Limb (tissue), 2 donors: ENCODE results near the gene MEX3D.

Experiments
- DNase-seq, 2 donors: peaks; one replicate each; pipeline ENCODE4 v3.0.0-alpha.2; 2016; ENCODE audit errors: extremely low spot score in 2 of 2

The MEX3D gene

GRCh38 chr19:1568320-1569019, at the start of gene MEX3D:
Gene MEX3D, minus strand, starts transcription at chr19:1568325. Its CDS starts 267 bp downstream, at chr19:1568058.
- DNase-seq: peak; percentile 49 to 88

DNA sequence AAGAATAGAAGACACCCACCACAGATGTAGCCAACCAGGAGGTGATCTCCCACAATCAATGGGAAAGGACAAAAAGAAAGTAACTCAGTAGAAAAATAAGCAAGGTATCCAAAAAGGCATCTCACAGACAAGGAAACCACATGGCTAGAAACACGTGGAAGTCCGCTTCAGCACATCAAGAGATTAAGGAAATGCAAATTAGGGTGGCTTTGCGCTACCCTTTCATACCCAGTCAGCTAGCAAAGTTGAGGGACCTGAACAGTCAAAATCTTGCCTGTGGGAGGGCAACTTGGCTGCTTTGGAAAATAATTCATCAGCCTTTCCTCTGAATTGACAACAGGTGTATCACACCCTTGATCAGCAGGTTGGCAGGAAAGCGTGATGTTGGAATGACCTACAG, 48.8 kb upstream of the MEX3D start:
- no peak for DNase-seq

DNA sequence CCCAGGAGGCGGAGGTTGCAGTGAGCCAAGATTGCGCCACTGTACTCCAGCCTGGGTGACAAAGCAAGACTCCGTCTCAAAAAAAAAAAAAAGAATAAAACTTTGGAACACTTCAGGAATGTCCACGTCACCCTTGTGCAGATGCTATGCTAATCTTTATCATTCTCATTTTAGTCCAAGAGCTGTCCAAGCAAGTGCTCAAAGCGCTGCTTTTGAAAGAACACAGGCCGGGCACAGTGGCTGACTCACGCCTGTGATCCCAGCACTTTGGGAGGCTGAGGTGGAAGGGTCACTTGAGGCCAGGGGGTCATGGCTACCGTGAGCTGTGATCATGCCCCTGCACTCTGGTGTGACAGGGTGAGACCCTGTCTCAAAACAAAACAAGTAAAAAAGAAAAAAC, 48.3 kb upstream of the MEX3D start:
- no peak for DNase-seq

DNA sequence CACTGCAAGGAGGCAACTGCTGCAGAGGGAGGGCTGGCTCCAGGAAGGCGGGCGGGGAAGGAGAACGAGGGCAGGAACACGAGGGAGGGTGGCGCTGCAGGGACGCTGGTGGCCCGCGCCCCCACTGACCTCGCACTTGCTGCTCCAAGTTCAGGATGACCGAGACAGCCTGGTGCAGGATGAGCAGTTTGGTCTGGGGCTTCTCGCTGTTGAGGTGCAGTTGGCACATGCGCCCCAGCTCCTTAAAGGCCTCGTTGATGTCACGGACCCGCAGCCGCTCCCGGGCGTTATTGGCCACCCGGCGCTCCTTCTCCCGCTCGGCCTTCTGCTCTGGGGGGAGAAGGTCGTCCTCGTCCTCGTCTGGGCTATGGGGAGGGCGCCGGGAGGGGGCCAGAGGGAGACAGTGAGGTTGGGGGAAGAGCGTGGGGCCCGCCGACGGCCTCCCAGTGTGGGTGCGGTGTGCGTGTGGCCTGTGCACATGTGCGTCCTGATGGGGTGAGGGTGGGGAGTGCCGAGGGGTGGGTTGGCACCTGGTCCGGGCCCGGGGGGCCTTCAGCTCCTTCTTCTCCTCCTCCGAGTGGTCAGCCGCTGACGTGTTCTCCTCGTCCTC, 47.1 kb upstream of the MEX3D start:
- no peak for DNase-seq

DNA sequence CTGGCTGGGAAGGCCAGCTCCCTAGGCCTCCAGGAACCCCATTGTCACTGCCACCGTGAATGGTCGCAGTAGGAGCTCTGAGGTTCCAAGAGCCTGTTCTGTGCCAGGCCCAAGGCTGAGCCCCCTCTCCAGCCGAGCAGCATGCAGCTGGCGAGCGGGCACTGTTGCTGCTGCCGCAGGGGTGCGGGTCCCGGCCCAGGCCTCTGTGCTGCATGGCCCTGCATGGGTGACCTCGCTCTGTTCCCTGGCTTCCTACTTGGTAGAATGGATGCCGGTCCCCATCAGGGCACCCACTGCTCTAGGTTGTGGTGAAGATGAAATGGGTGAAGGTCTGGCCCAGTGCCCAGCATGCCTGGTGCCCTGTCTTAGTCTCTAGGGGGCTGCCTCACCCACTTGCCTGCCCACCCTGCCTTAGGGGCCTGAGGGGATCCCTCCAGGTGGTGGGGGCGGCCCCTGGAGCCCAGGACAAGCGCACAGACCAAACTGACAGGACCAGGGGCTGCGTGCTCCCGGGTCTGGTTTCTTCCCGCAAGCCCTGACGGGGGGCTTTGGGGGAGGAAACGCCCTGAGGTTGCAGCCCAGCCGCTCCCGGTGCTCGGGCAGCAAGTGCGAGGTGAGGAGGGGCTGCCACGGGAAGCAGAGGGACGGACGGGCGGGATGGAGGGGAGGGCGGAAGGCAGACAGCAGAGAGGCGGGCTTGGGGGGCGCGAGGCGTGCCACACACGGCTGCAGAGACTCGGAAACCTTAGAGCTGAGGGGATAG, 45.9 kb upstream of the MEX3D start:
- no peak for DNase-seq

DNA sequence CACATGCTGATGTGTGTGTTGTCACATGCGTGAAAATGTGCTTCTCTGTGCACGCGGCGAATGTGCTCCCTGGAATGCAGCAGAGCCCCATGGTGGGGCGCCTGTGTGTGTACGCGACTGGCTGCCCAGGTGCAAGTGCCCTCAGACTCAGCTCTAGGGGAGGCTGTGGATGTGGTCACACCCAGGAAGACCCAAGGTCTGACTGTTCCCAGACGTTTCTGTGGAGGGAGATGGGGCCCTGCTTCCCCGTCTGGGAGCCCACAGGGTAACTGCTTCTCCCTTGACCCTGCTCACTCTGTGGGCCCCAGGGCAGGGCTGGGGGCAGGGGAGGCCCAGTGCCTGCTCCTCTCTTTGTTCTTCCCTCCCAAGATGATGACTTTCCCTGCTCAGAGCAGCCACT, 45.0 kb upstream of the MEX3D start:
- no peak for DNase-seq

- no peak for DNase-seq
These were observed 44.3 kb upstream of the MEX3D start for GRCh38 chr19:1612114-1613086.

GRCh38 chr19:1611353-1611752, 43.2 kb upstream of the MEX3D start:
- DNase-seq: no peak

DNA sequence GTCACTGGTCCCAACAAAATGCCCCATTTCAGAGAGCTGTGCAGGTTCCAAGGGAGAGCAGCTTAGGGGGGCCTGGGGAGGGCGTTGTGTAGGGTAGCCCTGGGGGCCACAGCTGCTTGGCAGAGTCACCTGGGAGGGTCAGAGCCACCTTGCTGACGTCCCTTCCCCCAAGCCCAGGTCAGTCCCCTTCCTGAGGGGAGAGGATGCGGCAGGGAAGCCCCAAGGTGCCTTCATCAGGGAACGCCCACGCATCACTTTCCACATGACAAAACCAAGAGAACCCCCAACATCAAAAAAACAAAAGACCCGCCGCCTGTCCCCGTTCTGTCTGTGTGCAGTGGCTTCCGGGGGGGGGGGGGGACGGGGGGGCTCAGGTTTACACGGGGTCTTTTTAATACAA, 42.5 kb upstream of the MEX3D start:
- DNase-seq: no peak

GRCh38 chr19:1609680-1610474, 41.8 kb upstream of the MEX3D start:
- no peak for DNase-seq

- DNase-seq: no peak
These were observed 40.9 kb upstream of the MEX3D start for GRCh38 chr19:1609103-1609396.

DNA sequence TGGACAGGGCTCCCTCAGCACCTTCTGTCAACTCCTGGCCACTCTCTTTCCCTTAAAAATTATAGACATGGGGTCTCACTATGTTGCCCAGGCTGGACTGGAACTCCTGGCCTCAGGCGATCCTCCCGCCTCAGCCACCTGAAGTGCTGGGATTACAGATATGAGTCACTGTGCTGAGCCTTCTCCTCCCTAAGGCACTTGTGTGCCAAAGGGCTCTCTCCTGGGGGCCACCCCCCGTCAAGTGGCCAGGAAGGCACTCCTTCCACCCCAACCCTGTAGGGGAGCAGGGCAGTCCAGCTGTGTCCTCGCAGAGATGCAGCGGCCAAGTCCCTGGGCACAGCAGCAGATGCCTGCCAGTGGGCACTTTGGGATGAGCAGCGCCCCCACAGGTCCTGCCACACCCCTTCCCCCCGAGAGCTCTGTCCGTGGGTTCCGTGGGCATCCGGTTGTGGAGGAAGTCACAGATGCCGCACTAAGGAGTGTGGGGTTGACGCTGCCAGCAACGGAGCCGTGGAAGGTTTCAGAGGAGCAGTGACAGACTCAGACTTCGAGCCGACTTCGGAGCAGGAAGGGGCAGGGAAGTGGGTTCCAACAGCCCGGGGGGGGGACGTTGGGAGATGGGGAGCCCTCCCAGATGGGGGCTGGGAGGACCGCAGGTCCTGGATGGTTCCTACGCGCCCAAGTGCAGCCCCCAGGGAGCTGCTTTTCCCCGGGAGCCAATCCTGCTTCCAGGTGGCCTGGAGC, 40.4 kb upstream of the MEX3D start:
- no peak for DNase-seq

GRCh38 chr19:1606138-1606651, 38.1 kb upstream of the MEX3D start:
- no peak for DNase-seq

- peak; percentile 96 for DNase-seq
These were observed 37.4 kb upstream of the MEX3D start, which contains the start of gene UQCR11 for GRCh38 chr19:1605236-1606137. Gene UQCR11, minus strand, starts transcription at chr19:1605462. Its CDS starts 53 bp downstream, at chr19:1605409.

DNA sequence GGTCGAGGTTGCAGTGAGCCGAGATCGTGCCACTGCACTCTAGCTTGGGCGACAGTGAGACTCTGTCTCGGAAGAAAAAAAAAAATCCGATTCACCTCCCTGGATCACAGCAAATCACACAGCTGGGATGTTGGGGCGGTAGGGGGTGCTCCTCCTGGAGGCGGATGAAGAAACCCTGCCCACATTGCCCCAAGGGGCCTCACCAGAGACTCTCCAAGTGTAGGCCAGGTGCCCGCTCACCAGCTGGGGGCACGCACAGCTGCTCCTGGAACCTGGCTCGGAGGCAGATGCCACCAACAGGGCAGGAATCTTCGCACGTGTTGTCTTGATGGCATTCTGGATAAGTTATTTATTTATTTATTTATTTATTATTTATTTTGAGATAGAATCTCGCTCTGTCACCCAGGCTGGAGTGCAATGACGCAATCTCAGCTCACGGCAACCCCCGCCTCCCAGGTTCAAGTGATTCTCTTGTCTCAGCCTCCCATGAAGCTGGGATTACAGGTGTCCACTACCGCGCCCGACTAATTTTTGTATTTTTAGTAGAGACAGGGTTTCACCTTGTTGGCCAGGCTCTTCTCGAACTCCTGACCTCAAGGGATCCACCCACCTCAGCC, 34.1 kb upstream of the MEX3D start:
- no peak for DNase-seq

- no peak for DNase-seq
These were observed 33.5 kb upstream of the MEX3D start for GRCh38 chr19:1601613-1602064.

GRCh38 chr19:1599460-1599846, 31.3 kb upstream of the MEX3D start:
- peak in 1 of 2 donors; percentile 24 for DNase-seq

- peak in 1 of 2 donors; percentile 12 for DNase-seq
These were observed 30.8 kb upstream of the MEX3D start for GRCh38 chr19:1598777-1599459.
